Naive thymus-derived CD8-positive, alpha-beta T cell (primary cell): ENCODE measurements around the gene SDR39U1. TPM values are rescaled to one million over a fixed set of nuclear protein-coding genes. Genes with fewer than 3 reads are reported as not detected.
"Not testable (repeated sequence)": the region's sequence is repeated elsewhere in the genome, so short reads cannot be mapped to it uniquely, and the experiment has no call there.

ENCODE experiments used
- ATAC-seq, 2 donors: fragments of 150-1000 bp; cut with Tn5 transposase in 1 of 2; sonication (Bioruptor Pico), chemical (Tn5 transposase) in 1 of 2; 1 replicate in 1 of 2; 2 replicates in 1 of 2; pipeline ENCODE4 v1.10.0; 2021; ENCODE audit warnings: mild to moderate bottlenecking in 2 of 2, moderate library complexity in 2 of 2
- POLR2A ChIA-PET: fragments of 350-600 bp; sonication (Branson Sonifier 250); formaldehyde crosslinking; loops from one replicate; lab custom pipeline; 2021; ENCODE audit warnings: antibody characterized with exemption; lab: Charles Lee
- DNase-seq, 10 donors: peaks; one replicate each; pipeline versions ENCODE4 v3.0.0 to v3.0.0-alpha.2; 2020 to 2022
- H3K27ac Mint-ChIP-seq, 10 donors: one replicate each; pipeline ENCODE4 v1.8.0; 2020 to 2022; ENCODE audit warnings: mild to moderate bottlenecking in 10 of 10, mixed read lengths in 10 of 10, moderate library complexity in 4 of 10, inconsistent platforms in 1 of 10
- H3K27me3 Mint-ChIP-seq, 5 donors: one replicate each; pipeline ENCODE4 v1.8.0; 2021 to 2022; ENCODE audit warnings: mixed read lengths in 5 of 5
- H3K36me3 Mint-ChIP-seq, 3 donors: one replicate each; pipeline ENCODE4 v1.8.0; 2020 to 2022; ENCODE audit warnings: mixed read lengths in 3 of 3, mild to moderate bottlenecking in 2 of 3, inconsistent platforms in 1 of 3
- H3K4me1 Mint-ChIP-seq, 4 donors: one replicate each; pipeline ENCODE4 v1.8.0; 2021 to 2022; ENCODE audit warnings: mixed read lengths in 4 of 4
- H3K4me3 Mint-ChIP-seq, 10 donors: one replicate each; pipeline ENCODE4 v1.8.0; 2020 to 2022; ENCODE audit warnings: mild to moderate bottlenecking in 10 of 10, mixed read lengths in 10 of 10, moderate library complexity in 6 of 10, inconsistent platforms in 1 of 10
- H3K9me3 Mint-ChIP-seq, 9 donors: one replicate each; pipeline ENCODE4 v1.8.0; 2020 to 2022; ENCODE audit warnings: mixed read lengths in 9 of 9, mild to moderate bottlenecking in 3 of 9, inconsistent platforms in 1 of 9, moderate library complexity in 1 of 9
- polyA plus RNA-seq, 3 donors: library from polyadenylated mRNA; unstranded; fragments of 300-500 nt; fragmentation: Illumina TruSeq; gene quantifications; one replicate each; pipeline ENCODE4 v1.2.3, GENCODE V29; 2021
- total RNA-seq, 8 experiments: library from RNA in 2 of 8; stranded (reverse) in 2 of 8; gene quantifications; one replicate each; pipeline ENCODE4 v1.2.3 and lab custom pipeline; 2021 to 2026

Gene SDR39U1
- total and polyA plus RNA-seq, 5 experiments from 2014 or later: 70.3 to 145 (median 90.8) TPM

DNA sequence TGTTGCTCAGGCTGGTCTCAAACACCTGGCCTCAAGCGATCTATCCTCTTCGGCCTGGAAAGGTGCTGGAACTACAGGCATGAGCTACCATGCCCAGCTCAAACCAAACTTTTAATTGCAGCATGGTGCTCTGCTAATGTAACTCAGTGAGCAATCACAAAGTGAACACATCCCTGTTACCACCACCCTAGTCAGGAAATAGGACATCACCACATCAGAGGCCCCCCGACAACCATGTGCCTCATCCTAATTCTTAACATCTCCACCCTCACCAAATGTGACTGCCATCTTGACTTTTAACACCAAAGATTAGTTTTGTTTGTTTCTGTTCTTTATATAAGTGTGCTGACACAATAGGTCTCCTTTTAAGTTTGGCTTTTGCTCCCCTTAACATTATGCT, 22.8 kb upstream of the SDR39U1 start:
- DNase-seq (peak in 1 of 10 donors; percentile 23), ATAC-seq (peak in 1 of 2 donors; percentile 51)
- peaks cover 12 to 37% (median 30%) of the 10 kb centered on the region in 4 donors for H3K4me1 Mint-ChIP-seq
- peaks cover 0 to 4% (median 0%) of the 10 kb centered on the region in 9 donors for H3K9me3 Mint-ChIP-seq
- peak overlapping the region in 6 of 10 donors; percentile 4 to 78 (median 48) for H3K27ac Mint-ChIP-seq
- peak overlapping the region in 5 of 10 donors; percentile 8 to 64 (median 20) for H3K4me3 Mint-ChIP-seq
- no peaks in the 10 kb centered on the region for H3K27me3 Mint-ChIP-seq
- H3K36me3 Mint-ChIP-seq: peaks cover 0 to 9% (median 4%) of the 10 kb centered on the region in 3 donors
- POLR2A ChIA-PET: no interaction called here

DNA sequence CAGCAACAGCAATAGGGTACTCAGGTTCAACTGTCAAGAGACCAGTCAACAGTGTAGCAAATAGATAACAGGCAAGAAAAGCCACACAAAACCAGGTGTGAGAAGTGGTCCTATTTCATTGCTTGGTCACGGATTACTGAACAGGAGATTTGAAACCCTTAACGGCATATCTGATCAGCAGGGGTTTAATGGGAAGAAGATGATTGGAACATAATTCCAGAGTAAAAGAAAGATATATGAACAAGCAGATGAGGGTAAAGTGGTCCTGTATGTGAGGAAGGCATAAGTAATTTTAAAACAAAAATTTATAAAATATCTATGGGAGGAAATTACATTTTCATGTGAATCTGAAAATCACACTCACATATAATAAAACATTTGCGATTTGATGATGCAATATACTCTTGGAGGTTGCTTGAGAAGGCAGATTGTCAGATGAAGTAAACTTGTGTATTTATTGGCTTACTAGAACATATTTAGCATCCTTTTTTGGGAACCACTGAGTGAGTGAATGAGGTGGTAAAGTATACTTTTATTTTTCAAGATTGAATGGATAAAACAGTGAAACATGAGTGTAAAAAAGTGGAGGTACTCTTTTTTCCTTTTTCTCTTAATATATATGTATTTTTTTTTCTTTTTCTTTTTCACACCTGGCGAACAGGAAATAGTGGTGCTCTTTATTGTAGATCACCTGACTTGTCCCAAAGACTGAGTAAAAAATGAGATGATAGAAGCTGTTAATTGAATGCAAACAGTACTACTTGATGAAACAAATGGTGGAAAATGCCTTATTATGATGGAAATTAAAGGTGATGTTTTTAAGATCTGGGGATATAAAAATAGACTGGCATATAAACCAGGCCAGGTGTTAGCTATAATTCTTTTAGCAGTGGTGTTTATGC, 21.6 kb upstream of the SDR39U1 start:
- H3K27me3 Mint-ChIP-seq: no peaks in the 10 kb centered on the region
- peaks cover 12 to 37% (median 30%) of the 10 kb centered on the region in 4 donors for H3K4me1 Mint-ChIP-seq
- ATAC-seq (no peak), DNase-seq (no peak)
- H3K36me3 Mint-ChIP-seq: peaks cover 0 to 9% (median 7%) of the 10 kb centered on the region in 3 donors
- H3K4me3 Mint-ChIP-seq: peak overlapping the region in 8 of 10 donors; percentile 11 to 76 (median 58)
- H3K27ac Mint-ChIP-seq: peak overlapping the region in 6 of 10 donors; percentile 21 to 92 (median 55)
- H3K9me3 Mint-ChIP-seq: peaks cover 0 to 4% (median 0%) of the 10 kb centered on the region in 9 donors
- POLR2A ChIA-PET: no interaction called here

DNA sequence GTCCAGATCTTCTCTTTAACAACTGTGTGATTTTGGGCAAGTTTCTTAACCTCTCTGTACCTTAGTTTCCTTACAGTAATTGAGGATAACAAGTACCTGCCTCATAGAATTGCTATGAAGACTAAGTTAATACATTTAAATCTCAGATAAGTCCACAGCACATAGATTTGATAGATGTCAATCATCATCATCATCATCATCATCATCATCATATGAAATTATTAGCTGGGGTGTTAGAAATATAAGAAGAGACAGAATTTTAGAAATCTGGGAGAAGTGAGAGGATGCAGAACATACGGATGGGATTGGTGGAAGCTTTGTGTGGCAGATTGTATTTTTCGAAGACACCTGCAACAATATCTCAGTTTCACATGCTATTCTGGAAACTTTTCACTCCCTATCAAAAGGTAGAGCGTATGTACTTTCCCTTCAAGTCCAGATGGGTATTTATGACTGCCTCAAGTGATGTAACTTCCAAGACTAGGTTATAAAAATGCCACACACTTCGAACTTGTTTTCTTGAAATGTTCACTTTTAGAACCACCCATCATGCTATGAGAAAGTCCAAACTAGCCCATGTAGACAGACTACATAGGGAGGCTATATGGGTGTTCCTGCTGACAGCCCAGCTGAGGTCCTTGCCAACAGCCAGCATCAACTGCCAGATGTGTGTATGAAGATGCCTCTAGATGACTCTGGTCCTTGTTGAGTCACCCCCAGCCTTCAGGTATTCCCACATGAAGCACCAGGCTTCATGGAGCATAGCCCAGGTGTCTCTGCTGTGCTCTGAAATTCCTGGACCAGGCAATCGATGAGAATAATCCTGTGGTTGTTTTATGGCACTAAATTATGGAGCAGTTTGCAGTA, 20.7 kb upstream of the SDR39U1 start:
- DNase-seq: no peak
- H3K9me3 Mint-ChIP-seq: peaks cover 0 to 4% (median 0%) of the 10 kb centered on the region in 9 donors
- POLR2A ChIA-PET: no interaction called here
- peak overlapping the region in 2 of 10 donors; percentile 11 to 64 for H3K4me3 Mint-ChIP-seq
- peaks cover 12 to 37% (median 30%) of the 10 kb centered on the region in 4 donors for H3K4me1 Mint-ChIP-seq
- peak overlapping the region in 3 of 10 donors; percentile 21 to 25 (median 22) for H3K27ac Mint-ChIP-seq
- ATAC-seq: no peak
- peaks cover 0 to 9% (median 7%) of the 10 kb centered on the region in 3 donors for H3K36me3 Mint-ChIP-seq
- no peaks in the 10 kb centered on the region for H3K27me3 Mint-ChIP-seq

DNA sequence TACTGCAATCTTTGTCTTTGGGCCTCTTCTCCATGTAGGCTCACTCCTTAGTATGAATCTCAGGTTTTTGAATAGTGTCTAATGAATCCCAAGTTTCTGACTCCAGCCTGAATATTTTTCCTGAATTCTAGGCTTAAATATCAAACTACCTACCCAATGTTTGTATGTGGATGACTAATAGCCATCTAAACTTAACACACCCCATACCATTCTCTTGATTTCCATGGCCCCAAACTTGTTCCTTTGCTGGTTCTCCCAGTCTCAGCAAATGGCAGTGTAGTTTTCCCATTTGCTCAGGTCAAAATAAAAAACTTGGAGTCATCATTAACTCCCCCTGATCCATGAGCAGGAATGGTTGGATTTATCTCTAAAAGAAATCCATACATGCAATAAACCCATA, 18.8 kb upstream of the SDR39U1 start:
- H3K36me3 Mint-ChIP-seq: peaks cover 0 to 14% (median 8%) of the 10 kb centered on the region in 3 donors
- peaks cover 9 to 32% (median 29%) of the 10 kb centered on the region in 4 donors for H3K4me1 Mint-ChIP-seq
- H3K27me3 Mint-ChIP-seq: no peaks in the 10 kb centered on the region
- no peak for ATAC-seq
- no peak overlapping the region for H3K4me3 Mint-ChIP-seq
- POLR2A ChIA-PET: no interaction called here
- peaks cover 0 to 8% (median 0%) of the 10 kb centered on the region in 9 donors for H3K9me3 Mint-ChIP-seq
- no peak overlapping the region for H3K27ac Mint-ChIP-seq
- DNase-seq: no peak

DNA sequence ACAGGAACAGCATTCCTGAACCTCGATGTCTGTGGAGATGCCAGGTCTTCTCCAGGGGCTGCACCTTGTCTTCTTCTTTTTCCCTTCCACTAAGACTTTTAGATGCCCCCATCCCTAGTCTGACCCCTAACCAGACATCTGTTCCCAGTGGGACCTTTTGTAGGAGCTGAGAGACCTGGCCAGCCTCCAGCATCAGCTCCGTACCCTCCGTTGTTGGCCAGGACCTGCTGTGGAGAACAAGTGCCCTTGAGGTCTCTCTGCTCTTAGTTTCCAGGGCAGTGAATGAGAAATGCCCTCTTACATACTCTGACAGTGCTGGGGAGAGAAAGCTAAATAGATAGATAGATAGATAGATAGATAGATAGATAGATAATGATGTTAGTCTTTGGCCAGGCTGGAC, 16.8 kb upstream of the SDR39U1 start:
- H3K4me1 Mint-ChIP-seq: peaks cover 4 to 15% (median 11%) of the 10 kb centered on the region in 4 donors
- POLR2A ChIA-PET: no interaction called here
- no peak for ATAC-seq

DNA sequence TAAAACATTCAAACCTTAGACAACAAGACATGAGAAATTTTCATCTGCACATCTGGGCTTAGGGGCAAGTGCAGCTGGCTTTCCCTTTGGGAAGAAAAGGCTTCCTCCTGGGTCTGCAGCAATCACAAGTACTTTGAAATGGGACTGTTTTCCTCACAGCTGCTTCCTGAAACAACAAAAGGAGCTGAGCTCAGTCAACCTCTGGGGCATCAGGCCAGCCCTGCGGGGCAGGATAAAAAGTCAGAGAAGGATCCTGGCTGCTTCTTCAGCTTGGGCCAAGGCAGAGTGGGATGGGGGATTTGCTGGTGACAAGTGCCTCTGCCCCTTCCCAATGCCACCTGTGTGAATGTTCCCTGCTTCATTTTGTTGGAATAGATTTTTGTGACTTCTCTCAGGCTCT, 16.2 kb upstream of the SDR39U1 start:
- DNase-seq (no peak), ATAC-seq (no peak)
- Mint-ChIP-seq H3K4me1 (peaks cover 4 to 9% (median 5%) of the 10 kb centered on the region in 4 donors), H3K36me3 (peaks cover 3 to 23% (median 16%) of the 10 kb centered on the region in 3 donors), H3K27me3 (no peaks in the 10 kb centered on the region), H3K27ac (no peak overlapping the region), H3K4me3 (no peak overlapping the region), H3K9me3 (peaks cover 0 to 14% (median 5%) of the 10 kb centered on the region in 9 donors)
- POLR2A ChIA-PET: no interaction called here

More for the DNA sequence above, 16.8 kb upstream of the SDR39U1 start:
- H3K27ac Mint-ChIP-seq: no peak overlapping the region
- peaks cover 0 to 11% (median 3%) of the 10 kb centered on the region in 9 donors for H3K9me3 Mint-ChIP-seq
- H3K36me3 Mint-ChIP-seq: peaks cover 0 to 18% (median 10%) of the 10 kb centered on the region in 3 donors
- DNase-seq: no peak
- H3K4me3 Mint-ChIP-seq: no peak overlapping the region
- H3K27me3 Mint-ChIP-seq: no peaks in the 10 kb centered on the region

DNA sequence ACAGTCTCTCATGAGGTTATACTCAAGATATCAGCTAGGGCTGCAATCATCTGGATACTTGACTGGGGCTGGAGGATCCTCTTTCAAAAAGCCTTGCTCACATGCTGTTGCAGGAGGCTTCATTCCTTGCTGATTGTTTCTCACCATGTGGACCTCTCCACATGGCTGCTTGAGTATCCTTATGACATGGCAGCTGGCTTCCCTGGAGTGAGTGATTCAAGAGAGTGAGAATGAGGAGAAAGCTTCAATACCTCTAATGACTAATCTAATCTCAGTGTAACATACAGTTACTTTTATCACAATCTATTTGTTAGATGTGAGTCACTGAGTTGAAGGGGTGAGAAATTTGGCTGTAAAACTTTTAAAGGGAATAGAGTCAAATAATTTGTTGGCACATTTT, 14.4 kb upstream of the SDR39U1 start:
- H3K4me3 Mint-ChIP-seq: no peak overlapping the region
- H3K36me3 Mint-ChIP-seq: peaks cover 12 to 32% (median 17%) of the 10 kb centered on the region in 3 donors
- POLR2A ChIA-PET: no interaction called here
- no peak for DNase-seq
- H3K27ac Mint-ChIP-seq: peak overlapping the region in 1 of 10 donors; percentile 36
- ATAC-seq: no peak
- peaks cover 0 to 16% (median 5%) of the 10 kb centered on the region in 9 donors for H3K9me3 Mint-ChIP-seq
- H3K27me3 Mint-ChIP-seq: no peaks in the 10 kb centered on the region
- peaks cover 2 to 6% (median 3%) of the 10 kb centered on the region in 4 donors for H3K4me1 Mint-ChIP-seq

DNA sequence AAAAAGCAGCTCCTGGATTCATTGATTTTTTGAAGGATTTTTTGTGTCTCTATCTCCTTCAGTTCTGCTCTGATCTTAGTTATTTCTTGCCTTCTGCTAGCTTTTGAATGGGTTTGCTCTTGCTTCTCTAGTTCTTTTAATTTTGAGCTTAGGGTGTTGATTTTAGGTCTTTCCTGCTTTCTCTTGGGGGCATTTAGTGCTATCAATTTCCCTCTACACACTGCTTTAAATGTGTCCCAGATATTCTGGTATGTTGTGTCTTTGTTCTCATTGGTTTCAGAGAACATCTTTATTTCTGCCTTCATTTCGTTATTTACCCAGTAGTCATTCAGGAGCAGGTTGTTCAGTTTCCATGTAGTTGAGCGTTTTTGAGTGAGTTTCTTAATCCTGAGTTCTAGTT, 8.3 kb upstream of the SDR39U1 start:
- H3K4me1 Mint-ChIP-seq, DNase-seq, H3K27me3 Mint-ChIP-seq, H3K4me3 Mint-ChIP-seq, H3K27ac Mint-ChIP-seq, POLR2A ChIA-PET, ATAC-seq: not testable (repeated sequence)
- Mint-ChIP-seq H3K9me3 (peaks cover 0 to 10% (median 4%) of the 10 kb centered on the region in 9 donors), H3K36me3 (peaks cover 18 to 33% (median 25%) of the 10 kb centered on the region in 3 donors)

DNA sequence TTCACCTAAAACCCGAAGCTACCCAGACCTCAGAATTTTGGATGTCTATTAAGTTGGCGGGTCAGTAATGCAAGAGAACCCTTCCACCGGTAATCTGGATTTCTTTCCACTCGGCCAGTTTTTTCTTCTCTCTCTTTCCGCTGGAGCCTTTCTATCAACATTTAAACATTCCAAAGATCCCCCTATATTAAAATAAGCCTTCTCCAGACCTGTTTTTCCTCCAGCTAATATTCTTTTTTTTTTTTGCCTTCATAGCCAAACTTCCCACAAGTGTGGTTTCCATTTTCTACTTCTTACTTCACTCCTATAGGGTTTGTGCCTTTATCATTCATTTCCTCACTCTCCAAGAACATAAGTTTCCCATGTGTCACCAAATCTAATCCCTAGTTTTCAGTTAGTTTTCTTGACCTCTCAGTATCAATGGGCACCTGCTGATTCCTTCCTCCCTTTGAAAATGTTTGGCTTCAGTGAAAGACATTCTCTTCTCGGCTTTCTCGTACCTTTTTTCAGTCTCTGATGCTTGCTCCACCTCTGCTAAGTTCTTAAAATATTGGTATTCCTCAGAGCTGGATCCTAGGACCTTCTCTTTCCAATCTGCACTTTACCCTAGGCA, 583 bp upstream of the SDR39U1 start:
- peaks cover 0 to 8% (median 0%) of the 10 kb centered on the region in 9 donors for H3K9me3 Mint-ChIP-seq
- POLR2A ChIA-PET: interaction anchor here (0.6 to 4.8 kb wide), 5 partner anchors 13 to 316 kb away, joined by 4 to 110 read pairs (median 8); partner anchors contain the start of genes CBLN3, KHNYN, RIPK3 and TINF2
- H3K27me3 Mint-ChIP-seq: no peaks in the 10 kb centered on the region
- H3K36me3 Mint-ChIP-seq: peaks cover 0 to 24% (median 6%) of the 10 kb centered on the region in 3 donors
- no peak for ATAC-seq
- peak overlapping the region; percentile 90 to 98 (median 96) for H3K4me3 Mint-ChIP-seq
- no peak for DNase-seq
- H3K4me1 Mint-ChIP-seq: peaks cover 21 to 43% (median 38%) of the 10 kb centered on the region in 4 donors
- peak overlapping the region; percentile 98 to 100 (median 99) for H3K27ac Mint-ChIP-seq

DNA sequence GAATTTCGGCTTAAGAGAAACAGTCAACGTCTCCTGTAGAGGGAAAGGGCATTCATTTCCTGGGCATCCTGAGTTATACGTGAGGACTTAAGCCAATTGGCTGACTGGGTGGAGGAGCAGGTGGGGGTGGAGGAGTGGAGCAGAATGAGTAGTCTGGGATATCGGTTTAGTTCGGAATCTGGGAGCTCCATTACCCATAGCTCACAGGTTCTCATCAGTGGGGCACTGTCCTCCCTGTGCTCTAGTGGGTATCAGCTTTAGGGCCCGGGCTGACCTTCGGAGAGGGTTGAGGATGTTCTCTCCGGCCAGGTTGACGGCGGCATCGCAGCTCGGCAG, 704 bp downstream of the SDR39U1 start:
- peak overlapping the region; percentile 98 to 100 (median 99) for H3K27ac Mint-ChIP-seq
- peak overlapping the region; percentile 90 to 98 (median 96) for H3K4me3 Mint-ChIP-seq
- POLR2A ChIA-PET: interaction anchor here (0.6 to 4.8 kb wide), 13 partner anchors 12 to 1139 kb away, joined by 3 to 110 read pairs (median 4); partner anchors contain the start of genes CBLN3, CHMP4A, KHNYN and LTB4R
- H3K4me1 Mint-ChIP-seq: peaks cover 22 to 56% (median 51%) of the 10 kb centered on the region in 4 donors
- H3K9me3 Mint-ChIP-seq: peaks cover 0 to 8% (median 0%) of the 10 kb centered on the region in 9 donors
- no peak for ATAC-seq
- peaks cover 0 to 31% (median 6%) of the 10 kb centered on the region in 3 donors for H3K36me3 Mint-ChIP-seq
- no peak for DNase-seq
- no peaks in the 10 kb centered on the region for H3K27me3 Mint-ChIP-seq

DNA sequence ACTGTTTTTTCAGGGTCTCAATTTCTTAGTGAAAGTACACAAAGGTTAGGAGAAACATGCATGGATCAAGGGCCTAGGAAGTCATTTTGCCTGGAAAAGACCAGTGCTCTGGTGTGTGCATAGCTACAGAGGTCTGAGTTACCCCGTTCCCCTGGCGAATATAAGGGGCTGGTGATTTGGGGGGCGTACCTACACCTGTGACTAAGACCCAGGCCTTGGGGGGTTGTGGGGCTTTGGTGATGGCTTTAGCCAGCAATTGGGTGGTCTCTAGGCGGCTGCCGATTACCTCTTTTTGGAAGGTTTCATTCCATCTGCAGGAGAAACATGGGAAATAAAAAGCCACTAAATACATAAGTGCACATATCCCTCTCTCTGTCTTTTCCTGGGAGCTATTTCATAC, 1.1 kb downstream of the SDR39U1 start:
- peaks cover 0 to 8% (median 0%) of the 10 kb centered on the region in 9 donors for H3K9me3 Mint-ChIP-seq
- no peak for DNase-seq
- no peaks in the 10 kb centered on the region for H3K27me3 Mint-ChIP-seq
- H3K27ac Mint-ChIP-seq: peak overlapping the region; percentile 53 to 100 (median 99)
- no peak for ATAC-seq
- POLR2A ChIA-PET: interaction anchor here (0.6 to 4.8 kb wide), 13 partner anchors 11 to 1139 kb away, joined by 3 to 110 read pairs (median 4); partner anchors contain the start of genes CBLN3, CHMP4A, KHNYN and LTB4R
- peaks cover 0 to 35% (median 6%) of the 10 kb centered on the region in 3 donors for H3K36me3 Mint-ChIP-seq
- H3K4me1 Mint-ChIP-seq: peaks cover 26 to 60% (median 55%) of the 10 kb centered on the region in 4 donors
- H3K4me3 Mint-ChIP-seq: peak overlapping the region; percentile 90 to 98 (median 96)
